ENCODE data around the gene RHD. TPM values are rescaled to one million over a fixed set of nuclear protein-coding genes. Genes with fewer than 3 reads are reported as not detected.
"Not testable (repeated sequence)": the region's sequence is repeated elsewhere in the genome, so short reads cannot be mapped to it uniquely, and the experiment has no call there.

The RHD gene
- total RNA-seq, 1 donor from 2014 or later = 0.16 TPM

- DNase-seq = not testable (repeated sequence)
Measured at GRCh38 chr1:25309085-25309484, 36.8 kb downstream of the RHD start.

DNA sequence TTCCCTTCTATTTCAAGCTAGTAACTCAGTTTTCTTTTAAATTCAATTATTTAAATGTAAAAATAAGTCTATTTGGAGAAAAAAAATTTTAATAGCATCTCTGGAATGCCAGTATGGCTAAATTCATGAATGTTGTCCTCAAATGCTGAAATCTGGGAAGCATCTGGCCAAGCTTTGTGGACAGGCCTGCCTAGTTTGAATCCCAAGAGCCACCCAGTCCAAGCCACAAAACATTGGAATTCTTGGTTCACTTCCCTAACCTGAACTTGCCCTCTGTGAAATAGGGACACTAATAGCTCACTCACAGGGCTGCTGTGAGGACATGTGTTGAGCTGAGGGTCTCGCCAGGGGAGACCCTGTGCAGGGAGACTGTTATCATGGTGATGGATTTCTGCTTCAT, 37.2 kb downstream of the RHD start:
- not testable (repeated sequence) for DNase-seq

- DNase-seq = not testable (repeated sequence)
Measured at GRCh38 chr1:25312806-25313470, 40.6 kb downstream of the RHD start.

DNA sequence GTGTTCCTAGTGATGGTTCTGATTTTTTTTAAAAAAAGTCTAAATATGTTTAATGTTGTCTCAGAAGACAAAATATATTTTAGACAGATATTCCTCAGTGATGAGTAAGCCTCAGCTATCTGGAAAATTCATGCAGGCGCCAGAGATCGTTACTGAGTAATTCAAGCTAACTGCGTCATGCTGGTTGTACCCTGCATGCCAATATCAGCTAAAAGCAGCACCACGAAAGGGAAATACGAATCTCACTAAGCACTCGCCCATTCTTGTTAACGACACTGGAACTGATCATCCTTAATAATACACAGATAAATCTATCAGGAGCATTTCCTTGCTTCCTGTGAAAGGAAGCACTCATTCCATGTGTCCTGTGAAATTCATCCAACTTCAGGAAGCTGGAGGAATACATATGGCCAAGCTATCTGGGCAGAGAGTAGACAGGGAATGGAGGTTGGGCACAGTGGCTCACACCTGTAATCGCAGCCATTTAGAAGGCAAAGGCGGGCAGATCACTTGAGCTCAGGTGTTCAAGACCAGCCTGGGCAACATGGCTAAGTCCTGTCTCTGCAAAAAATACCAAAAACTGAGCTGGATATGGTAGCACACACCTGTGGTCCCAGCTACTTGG, 48.1 kb downstream of the RHD start:
- not testable (repeated sequence) for DNase-seq

DNA sequence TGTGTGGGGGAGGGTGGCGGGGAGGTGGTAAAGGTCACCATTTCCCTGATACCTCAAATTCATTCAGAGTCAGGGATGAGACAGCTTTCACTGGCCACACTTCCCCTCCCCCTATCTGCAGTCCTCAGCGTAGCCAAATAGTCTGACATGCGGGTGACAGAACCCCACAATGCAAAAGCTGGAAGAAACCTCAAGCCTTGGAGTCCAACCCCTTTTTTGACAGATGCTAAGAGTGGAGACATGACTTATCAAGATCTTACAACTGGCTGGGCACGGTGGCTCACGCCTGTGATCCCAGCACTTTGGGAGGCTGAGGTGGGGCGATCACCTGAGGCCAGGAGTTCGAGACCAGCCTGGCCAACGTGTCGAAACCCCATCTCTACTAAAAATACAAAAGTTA, 49.8 kb downstream of the RHD start:
- DNase-seq = not testable (repeated sequence)

- DNase-seq = not testable (repeated sequence)
Measured at GRCh38 chr1:25324407-25324806, 52.1 kb downstream of the RHD start.

DNA sequence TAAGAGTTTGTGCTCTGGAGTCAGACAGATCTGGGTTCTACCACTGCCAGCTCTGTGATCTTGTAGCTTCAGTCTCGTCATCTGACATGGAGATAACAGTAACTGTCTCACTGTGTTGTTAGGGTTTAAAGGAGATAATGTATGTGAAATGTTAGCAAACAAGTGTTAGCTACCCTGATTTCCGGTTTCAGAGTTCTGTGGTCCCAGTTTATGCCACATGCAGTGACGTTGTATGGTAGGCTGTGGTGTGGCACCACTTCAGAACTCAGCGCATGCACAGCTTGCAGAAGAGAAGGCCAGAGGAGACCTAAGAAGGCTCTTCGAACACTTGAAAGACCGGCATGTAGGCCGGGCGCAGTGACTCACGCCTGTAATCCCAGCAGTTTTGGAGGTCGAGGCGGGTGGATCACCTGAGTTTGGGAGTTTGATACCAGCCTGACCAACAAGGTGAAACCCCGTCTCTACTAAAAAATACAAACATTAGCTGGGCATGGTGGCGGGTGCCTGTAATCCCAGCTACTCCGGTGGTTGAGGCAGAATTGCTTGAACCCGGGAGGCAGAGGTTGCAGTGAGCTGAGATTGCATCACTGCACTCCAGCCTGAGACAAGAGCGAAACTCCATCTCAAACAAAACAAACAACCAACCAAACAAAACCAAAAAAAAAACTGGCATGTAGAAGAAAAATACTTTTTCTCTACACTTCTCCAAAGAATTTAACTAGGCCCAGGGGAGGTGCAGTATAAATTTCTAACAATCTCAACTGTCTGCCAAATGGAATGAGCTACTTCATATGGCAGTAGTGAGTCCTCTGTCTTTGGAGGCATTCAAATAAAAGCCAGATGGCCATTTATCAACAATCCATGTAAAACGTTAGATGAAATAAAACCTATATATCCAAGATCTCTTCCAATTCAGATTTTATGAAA, 55.8 kb downstream of the RHD start:
- DNase-seq = not testable (repeated sequence)

DNA sequence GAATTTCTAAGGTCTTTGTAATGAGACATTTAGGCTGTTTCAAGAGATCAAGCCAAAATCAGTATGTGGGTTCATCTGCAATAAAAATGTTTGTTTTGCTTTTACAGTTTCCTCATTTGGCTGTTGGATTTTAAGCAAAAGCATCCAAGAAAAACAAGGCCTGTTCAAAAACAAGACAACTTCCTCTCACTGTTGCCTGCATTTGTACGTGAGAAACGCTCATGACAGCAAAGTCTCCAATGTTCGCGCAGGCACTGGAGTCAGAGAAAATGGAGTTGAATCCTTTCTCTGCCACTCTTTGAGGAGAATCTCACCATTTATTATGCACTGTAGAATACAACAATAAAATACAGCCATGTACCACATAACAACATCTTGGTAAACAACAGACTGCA, 56.5 kb downstream of the RHD start:
- DNase-seq = not testable (repeated sequence)

DNA sequence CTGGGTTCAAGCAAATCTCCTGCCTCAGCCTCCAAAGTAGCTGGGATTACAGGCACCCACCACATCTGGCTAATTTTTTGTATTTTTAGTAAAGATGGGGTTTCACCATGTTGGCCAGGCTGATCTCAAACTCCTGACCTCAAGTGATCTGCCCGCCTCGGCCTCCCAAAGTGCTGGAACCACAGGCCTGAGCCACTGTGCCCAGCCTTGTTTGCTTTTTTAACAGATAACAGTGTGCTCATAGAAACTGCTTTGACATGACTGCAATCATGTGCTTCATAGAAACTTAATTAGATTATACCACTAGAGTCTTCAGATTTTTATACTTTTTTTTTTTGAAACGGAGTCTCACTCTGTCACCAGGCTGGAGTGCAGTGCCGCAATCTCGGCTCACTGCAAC, 57.0 kb downstream of the RHD start:
- DNase-seq = not testable (repeated sequence)

DNA sequence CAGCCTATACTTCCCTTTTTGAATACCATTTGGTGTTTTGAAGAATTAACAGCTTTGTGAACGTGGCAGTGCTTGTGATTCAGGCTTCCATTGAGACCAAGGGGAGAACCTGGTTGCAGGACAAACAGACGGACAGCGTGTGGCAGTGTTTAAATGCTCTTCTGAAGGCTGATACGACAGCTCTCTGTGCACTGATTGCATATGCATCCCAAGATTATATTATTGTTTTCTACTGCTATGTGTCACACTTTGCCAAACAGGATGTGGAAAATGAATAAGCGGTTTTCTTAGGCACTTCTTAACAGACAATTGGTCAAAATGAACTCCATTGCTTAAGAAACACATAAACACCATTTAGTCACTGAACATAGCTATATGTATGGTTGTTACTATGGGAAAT, 57.6 kb downstream of the RHD start:
- DNase-seq = not testable (repeated sequence)

GRCh38 chr1:25336922-25337354, 64.6 kb downstream of the RHD start:
- not testable (repeated sequence) for DNase-seq

- not testable (repeated sequence) for DNase-seq
Measured at GRCh38 chr1:25337483-25338187, 65.3 kb downstream of the RHD start.

DNA sequence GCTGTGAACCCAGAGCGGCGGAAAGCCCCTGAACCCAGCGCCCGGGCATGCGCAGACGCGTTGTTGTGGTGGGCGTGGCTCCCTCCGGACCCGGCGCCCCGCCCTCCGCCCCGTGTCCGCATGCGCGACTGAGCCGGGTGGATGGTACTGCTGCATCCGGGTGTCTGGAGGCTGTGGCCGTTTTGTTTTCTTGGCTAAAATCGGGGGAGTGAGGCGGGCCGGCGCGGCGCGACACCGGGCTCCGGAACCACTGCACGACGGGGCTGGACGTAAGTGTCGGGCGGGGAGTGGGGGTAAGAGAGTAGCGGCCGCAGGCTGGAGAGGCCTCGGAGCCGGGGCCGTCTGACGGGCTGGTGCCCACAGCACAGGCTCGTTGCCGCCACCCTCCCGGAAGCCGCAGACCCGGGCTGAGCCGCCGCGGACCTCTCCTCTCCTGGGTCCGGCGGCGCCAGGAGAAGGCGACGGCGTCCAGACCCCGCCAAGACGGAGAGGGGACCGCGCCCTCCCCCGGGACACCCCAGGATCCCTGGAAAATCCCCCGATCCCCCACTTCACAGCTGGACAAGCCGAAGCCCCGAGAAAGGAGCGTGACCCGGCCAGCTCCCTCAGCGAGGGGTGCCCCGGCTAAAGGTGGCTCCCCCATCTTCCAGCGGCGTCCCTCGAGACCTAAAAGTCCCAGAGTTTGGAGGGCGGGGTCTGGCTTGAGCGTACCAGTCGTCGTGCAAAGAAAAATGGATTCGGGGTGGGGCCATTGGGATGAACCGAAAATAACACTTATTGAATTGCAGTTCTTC, 66.1 kb downstream of the RHD start, which contains the start of gene TMEM50A:
TMEM50A (plus strand) TSS at position 147 of the 794 bp plus-strand sequence. CDS start 2,153 bp downstream, outside the sequence.
- DNase-seq = peak; percentile 88

DNA sequence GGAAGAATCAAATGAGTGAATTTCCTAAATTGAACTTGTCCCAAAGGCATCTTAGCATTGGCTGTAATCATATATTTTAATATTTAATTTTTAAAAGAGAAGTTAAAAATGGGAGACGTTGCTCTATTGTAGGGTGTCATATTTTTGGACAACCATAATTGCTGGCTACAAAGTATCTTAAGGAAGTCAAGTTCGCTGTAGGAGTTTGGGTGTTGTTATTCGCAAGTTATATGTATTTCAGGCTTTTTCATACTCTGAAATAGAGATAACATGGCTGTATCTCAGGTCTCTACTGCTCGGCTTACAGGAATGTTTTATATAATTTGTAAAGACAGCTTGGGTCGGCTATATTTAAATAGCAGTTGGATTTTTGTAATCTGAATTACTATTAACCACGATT, 66.7 kb downstream of the RHD start:
- DNase-seq = no peak

GRCh38 chr1:25341746-25342145, 69.4 kb downstream of the RHD start:
- DNase-seq = no peak

DNA sequence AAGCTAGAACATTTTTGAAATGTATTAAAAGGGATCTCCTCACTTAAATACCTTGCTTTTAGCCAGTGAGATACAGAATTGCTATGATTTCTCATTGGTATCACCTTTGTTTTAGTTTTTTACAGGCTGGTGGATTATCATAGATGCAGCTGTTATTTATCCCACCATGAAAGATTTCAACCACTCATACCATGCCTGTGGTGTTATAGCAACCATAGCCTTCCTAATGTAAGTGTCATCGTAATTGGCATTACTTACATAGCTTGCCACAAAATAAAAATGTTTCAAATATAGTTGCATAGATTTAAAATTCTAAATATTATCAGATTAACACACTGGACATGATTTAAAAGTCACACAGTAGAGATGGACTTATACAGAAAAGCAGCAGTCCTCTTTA, 70.5 kb downstream of the RHD start:
- no peak for DNase-seq

DNA sequence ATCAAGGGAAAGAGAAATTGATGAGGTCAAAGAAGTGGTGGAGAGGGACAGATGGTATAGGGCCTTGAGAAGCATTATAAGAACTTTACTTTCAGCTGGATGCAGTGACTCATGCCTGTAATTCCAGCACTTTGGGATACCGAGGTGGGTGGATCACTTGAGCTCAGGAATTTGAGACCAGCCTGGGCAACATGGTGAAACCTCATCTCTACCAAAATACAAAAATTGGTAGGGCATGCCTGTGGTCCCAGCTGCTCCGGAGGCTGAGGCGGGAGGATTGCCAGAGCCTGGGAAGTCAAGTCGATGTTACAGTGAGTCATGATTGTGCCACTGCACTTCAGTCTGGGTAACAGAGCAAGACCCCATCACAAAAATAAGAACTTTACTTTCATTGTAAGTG, 71.6 kb downstream of the RHD start:
- no peak for DNase-seq

DNA sequence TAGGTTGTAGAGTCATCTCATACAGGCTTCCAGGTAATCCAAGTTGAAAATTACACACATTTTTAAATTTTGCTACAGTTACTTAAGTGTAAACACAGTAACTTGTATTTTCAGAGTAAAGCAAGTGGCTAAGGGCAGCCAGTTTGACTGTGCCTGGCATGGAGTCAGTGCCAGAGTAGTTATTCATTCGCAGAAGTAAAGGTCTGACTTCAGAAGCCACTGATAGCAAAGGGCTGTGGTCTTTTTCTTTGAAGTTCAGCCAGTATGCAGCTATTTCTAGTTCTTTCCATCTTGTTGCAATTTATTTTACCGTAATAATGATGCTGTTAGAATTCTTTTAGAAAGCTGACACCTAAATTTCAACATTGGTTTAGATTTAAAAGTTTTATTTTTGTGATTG, 75.2 kb downstream of the RHD start:
- DNase-seq = no peak

- DNase-seq = no peak
Measured at GRCh38 chr1:25349606-25350005, 77.3 kb downstream of the RHD start.

DNA sequence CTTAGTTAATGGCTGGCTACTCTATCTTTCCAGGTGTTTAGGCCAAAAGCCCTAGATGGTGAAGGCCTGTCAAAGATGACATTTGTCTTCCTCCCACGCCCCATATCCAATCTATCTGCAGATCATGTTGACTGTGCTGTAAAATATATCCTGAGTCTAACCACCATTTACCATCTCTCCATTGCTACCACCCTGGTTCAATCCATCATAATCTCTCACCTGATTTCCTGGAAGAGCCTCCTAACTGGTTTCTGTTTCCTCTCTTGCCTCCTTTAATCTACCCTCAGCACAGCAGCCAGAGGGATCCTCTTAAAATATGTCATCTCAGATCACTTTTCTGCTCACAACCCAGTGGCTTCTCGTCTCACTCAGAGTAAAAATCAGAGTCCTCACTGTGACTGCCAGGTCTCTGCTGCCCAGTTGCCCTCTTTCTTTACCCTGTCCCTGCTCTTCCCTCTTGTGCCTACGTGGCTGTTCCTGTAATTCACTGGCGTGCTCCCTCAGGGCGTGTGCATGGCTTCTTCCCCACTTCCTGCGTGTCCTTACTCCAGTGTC, 83.6 kb downstream of the RHD start:
- no peak for DNase-seq

DNA sequence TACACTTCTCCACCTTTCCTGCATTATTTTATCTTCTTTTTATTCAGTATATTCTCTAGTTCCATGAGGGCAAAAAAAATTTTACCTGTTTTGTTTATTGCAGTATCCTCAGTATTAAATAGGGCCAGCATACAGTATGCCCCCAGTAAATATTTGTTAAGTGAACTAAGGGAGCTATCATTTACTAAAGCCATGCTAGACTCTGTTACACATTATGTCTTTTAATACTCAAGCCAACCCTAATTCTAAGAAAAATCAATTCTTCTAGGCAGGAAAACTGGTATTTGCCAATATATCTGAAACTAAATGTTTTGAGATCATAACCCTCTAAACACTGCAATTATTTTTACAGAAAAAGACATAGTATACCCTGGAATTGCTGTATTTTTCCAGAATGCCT, 84.1 kb downstream of the RHD start:
- DNase-seq = no peak

All from occipital lobe (tissue), 2 donors.